CD4-positive, alpha-beta T cell (primary cell): ENCODE results near the gene P4HA3. TPM values are rescaled to one million over a fixed set of nuclear protein-coding genes. Genes with fewer than 3 reads are reported as not detected.

ENCODE experiments used
- ATAC-seq: fragments of 200-7000 bp; cut with Tn5 transposase; one replicate; pipeline ENCODE4 v1.10.0; 2022; ENCODE audit warnings: mild to moderate bottlenecking; ENCODE audit not compliant: poor library complexity
- CTCF ChIA-PET: fragments of 350-600 bp; sonication (Branson Sonifier 250); formaldehyde crosslinking; loops from one replicate; lab custom pipeline; 2021; ENCODE audit warnings: antibody characterized with exemption, inconsistent platforms; lab: Charles Lee
- POLR2A ChIA-PET: fragments of 350-600 bp; sonication (Branson Sonifier 250); formaldehyde crosslinking; loops from one replicate; lab custom pipeline; 2021; ENCODE audit warnings: antibody characterized with exemption, inconsistent platforms; lab: Charles Lee
- DNase-seq, 14 experiments: peaks; one replicate each; pipeline ENCODE4 v3.0.0-alpha.2; 2013 to 2020; ENCODE audit warnings: mixed read lengths in 2 of 14
- H3K27ac ChIP-seq, 2 donors: one replicate each; pipeline versions ENCODE4 v1.5.1 to v1.7.0; 2013; ENCODE audit warnings: low read length in 2 of 2, low read depth in 1 of 2, mild to moderate bottlenecking in 1 of 2
- H3K27me3 ChIP-seq, 2 experiments: 1 replicate in 1 of 2; 2 replicates in 1 of 2; pipeline versions ENCODE4 v1.6.1 to v1.7.0; 2013; ENCODE audit warnings: low read length in 2 of 2, control low read depth in 1 of 2, mild to moderate bottlenecking in 1 of 2, moderate library complexity in 1 of 2; ENCODE audit not compliant: insufficient read depth in 2 of 2, control insufficient read depth in 1 of 2
- H3K36me3 ChIP-seq: one replicate; pipeline ENCODE4 v1.6.1; 2013; ENCODE audit warnings: low read length, control low read depth; ENCODE audit not compliant: insufficient read depth
- H3K4me1 ChIP-seq: one replicate; pipeline ENCODE4 v1.6.1; 2013; ENCODE audit warnings: low read length, control low read depth; ENCODE audit not compliant: insufficient read depth
- H3K4me3 ChIP-seq: one replicate; pipeline ENCODE4 v1.5.1; 2013; ENCODE audit warnings: mild to moderate bottlenecking, low read length, moderate library complexity
- H3K9me3 ChIP-seq, 2 experiments: 1 replicate in 1 of 2; 2 replicates in 1 of 2; pipeline versions ENCODE4 v1.6.1 to v1.7.0; 2013; ENCODE audit warnings: low read length in 2 of 2, mild to moderate bottlenecking in 2 of 2, control low read depth in 1 of 2, moderate library complexity in 1 of 2; ENCODE audit not compliant: control insufficient read depth in 1 of 2, insufficient read depth in 1 of 2
- H3K27ac Mint-ChIP-seq: one replicate; pipeline ENCODE4 v1.8.0; 2020; ENCODE audit warnings: mixed read lengths
- H3K27me3 Mint-ChIP-seq: one replicate; pipeline ENCODE4 v1.8.0; 2021; ENCODE audit warnings: mixed read lengths
- H3K36me3 Mint-ChIP-seq: one replicate; pipeline ENCODE4 v1.8.0; 2021; ENCODE audit warnings: low read depth, mixed read lengths
- H3K4me1 Mint-ChIP-seq: one replicate; pipeline ENCODE4 v1.8.0; 2021; ENCODE audit warnings: low read depth, mixed read lengths
- H3K4me3 Mint-ChIP-seq: one replicate; pipeline ENCODE4 v1.8.0; 2020; ENCODE audit warnings: mild to moderate bottlenecking, mixed read lengths
- H3K9me3 Mint-ChIP-seq: one replicate; pipeline ENCODE4 v1.8.0; 2020; ENCODE audit warnings: mixed read lengths
- CTCF ChIP-seq: fragments of 200-600 bp; IDR thresholded peaks from one replicate; pipeline ENCODE4 v1.8.0; 2022; ENCODE audit warnings: antibody characterized with exemption, mild to moderate bottlenecking
- intact Hi-C, 2 experiments: fragments of 100-400 bp; cut with DNase I in 1 of 2; cut with micrococcal nuclease in 1 of 2; formaldehyde crosslinking; loops; one replicate each; pipeline versions ENCODE4 v1.15.1 to v1.9.0; 2023 to 2025; cut with DNase I, micrococcal nuclease
- total RNA-seq, 174 experiments: library from RNA in 2 of 174; stranded (reverse) in 2 of 174; gene quantifications; one replicate each; pipeline ENCODE4 v1.2.3 and lab custom pipeline; 2021 to 2026

P4HA3 gene
- total RNA-seq, 2 experiments from 2014 or later = not detected

DNA sequence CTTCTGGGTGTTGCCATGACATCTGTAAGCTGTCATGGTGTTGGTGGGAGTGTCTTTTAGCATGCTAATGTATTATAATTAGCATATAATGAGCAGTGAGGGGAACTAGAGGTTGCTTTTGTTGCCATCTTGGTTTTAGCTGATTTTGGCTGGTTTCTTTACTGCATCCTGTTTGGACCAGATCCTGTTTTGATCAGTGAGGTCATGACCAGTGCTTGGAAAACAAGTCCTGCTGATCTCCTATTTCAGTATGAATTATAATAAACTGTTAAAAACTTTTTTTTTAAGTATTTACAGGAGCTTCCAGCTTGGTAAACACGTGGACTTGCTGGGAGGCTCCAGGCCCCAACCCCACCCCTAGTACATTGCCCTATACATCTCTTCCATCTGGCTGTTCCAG, 30.5 kb upstream of the P4HA3 start:
- Mint-ChIP-seq H3K4me1 (no peaks in the 10 kb centered on the region), H3K36me3 (peaks cover 85% of the 10 kb centered on the region), H3K9me3 (no peaks in the 10 kb centered on the region), H3K4me3 (no peak overlapping the region), H3K27ac (no peak overlapping the region), H3K27me3 (no peaks in the 10 kb centered on the region)
- H3K4me3 ChIP-seq = no peak overlapping the region
- DNase-seq (no peak), ATAC-seq (no peak)
- TF ChIP-seq CTCF = no peak
- POLR2A ChIA-PET = no interaction called here
- intact Hi-C loops = no loop called here
- CTCF ChIA-PET = interaction anchor here (0.7 kb wide), 1 partner anchor 1654 kb away, joined by 3 read pairs; no protein-coding TSS in a partner anchor
- H3K9me3 ChIP-seq = no peaks in the 10 kb centered on the region
- H3K4me1 ChIP-seq = no peaks in the 10 kb centered on the region
- H3K36me3 ChIP-seq = peaks cover 56% of the 10 kb centered on the region
- H3K27me3 ChIP-seq = no peaks in the 10 kb centered on the region
- H3K27ac ChIP-seq = no peak overlapping the region

DNA sequence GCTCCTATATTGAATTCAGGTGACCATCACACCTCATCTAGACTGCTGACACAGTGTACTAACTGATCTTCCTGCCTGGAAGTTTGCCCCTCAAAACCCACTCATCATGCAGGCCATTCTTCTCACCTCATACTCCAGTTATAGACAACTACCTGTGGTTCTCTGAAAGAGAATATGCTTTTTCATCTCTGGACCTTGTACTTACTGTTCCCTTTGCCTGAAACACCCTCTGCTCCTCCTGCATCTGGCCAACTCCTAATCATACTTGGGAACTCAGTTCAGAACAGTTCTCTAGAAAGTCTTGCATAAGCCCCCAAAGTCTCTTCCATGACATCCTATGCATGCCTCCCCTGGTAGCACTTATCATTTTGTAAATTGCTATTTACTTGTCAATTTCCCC, 28.2 kb upstream of the P4HA3 start:
- CTCF ChIA-PET = no interaction called here
- H3K9me3 ChIP-seq = no peaks in the 10 kb centered on the region
- TF ChIP-seq CTCF = no peak

DNA sequence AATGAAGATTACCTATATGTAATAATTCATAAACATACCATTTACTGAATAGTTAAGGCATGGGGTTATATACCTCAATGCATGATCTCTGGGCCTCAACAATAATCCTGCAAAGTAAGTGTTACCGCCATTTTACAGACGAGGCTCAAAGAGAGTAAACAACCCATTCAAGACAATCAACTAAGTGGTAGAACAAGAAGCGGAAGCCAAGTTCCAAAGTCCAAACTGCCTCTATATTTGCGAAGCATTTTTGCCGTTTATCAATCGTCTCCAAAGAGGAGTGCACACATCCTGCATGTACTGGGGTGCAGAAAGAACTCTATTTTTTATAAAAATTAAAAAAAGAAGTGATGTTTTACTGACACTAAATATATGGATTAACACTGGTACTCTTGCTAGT, 27.5 kb upstream of the P4HA3 start:
- ATAC-seq = no peak
- Histone ChIP-seq H3K4me1 (no peaks in the 10 kb centered on the region), H3K9me3 (no peaks in the 10 kb centered on the region), H3K27ac (no peak overlapping the region), H3K27me3 (no peaks in the 10 kb centered on the region), H3K4me3 (no peak overlapping the region), H3K36me3 (peaks cover 52% of the 10 kb centered on the region)
- Mint-ChIP-seq H3K4me3 (no peak overlapping the region), H3K27ac (no peak overlapping the region), H3K4me1 (no peaks in the 10 kb centered on the region), H3K27me3 (no peaks in the 10 kb centered on the region), H3K36me3 (peaks cover 85% of the 10 kb centered on the region), H3K9me3 (no peaks in the 10 kb centered on the region)
- POLR2A ChIA-PET = no interaction called here
- CTCF ChIA-PET = no interaction called here
- no peak for DNase-seq
- intact Hi-C loops = no loop called here
- TF ChIP-seq CTCF = no peak

More for the DNA sequence above, 28.2 kb upstream of the P4HA3 start:
- Histone ChIP-seq H3K36me3 (peaks cover 57% of the 10 kb centered on the region), H3K27ac (no peak overlapping the region), H3K4me3 (no peak overlapping the region), H3K4me1 (no peaks in the 10 kb centered on the region), H3K27me3 (no peaks in the 10 kb centered on the region)
- no peaks in the 10 kb centered on the region for H3K4me1 Mint-ChIP-seq
- no peak for DNase-seq
- H3K36me3 Mint-ChIP-seq = peaks cover 87% of the 10 kb centered on the region
- POLR2A ChIA-PET = no interaction called here
- H3K9me3 Mint-ChIP-seq = no peaks in the 10 kb centered on the region
- intact Hi-C loops = no loop called here
- no peak overlapping the region for H3K27ac Mint-ChIP-seq
- H3K4me3 Mint-ChIP-seq = no peak overlapping the region
- no peaks in the 10 kb centered on the region for H3K27me3 Mint-ChIP-seq
- ATAC-seq = no peak
